K562 (cell line): ENCODE measurements around the gene STOM. TPM values are rescaled to one million over a fixed set of nuclear protein-coding genes. Genes with fewer than 3 reads are reported as not detected.
A peak's percentile ranks its signal among the peaks of the same experiment; 100 is the strongest.

Experiments used
- ATAC-seq: fragments of 200-7000 bp; cut with Tn5 transposase; 3 replicates; pipeline ENCODE4 v1.9.1; 2020; ENCODE audit warnings: moderate library complexity
- BruUV-seq: library from RNA; stranded (reverse); fragments of 400-500 nt; replicated peaks from 2 replicates; lab custom pipeline; 2021; lab: Mats Ljungman, UMichigan
- CTCF ChIA-PET: fragments of 300-600 bp; formaldehyde crosslinking; extraction: SDS; loops from one replicate; lab custom pipeline; 2021; ENCODE audit warnings: low intra/inter-chr PET ratio; lab: Yijun Ruan, JAX
- POLR2A ChIA-PET: fragments of 300-600, 350-650 bp; sonication (Branson Sonifier 250); formaldehyde crosslinking; extraction: SDS; loops from one replicate; lab custom pipeline; 2021; ENCODE audit warnings: antibody characterized with exemption, inconsistent platforms; lab: Yijun Ruan, JAX
- DNase-seq, 4 experiments: peaks; one replicate each; pipeline versions ENCODE4 v3.0.0 to v3.0.0-alpha.2; 2011 to 2018; ENCODE audit warnings: low spot score in 3 of 4, mixed read lengths in 3 of 4; ENCODE audit errors: extremely low read depth in 1 of 4
- FAIRE-seq: peaks from 2 replicates; lab custom pipeline; 2011; peaks lifted over from hg19 to GRCh38; lab: Jason Lieb, UNC
- H2AFZ ChIP-seq: 2 replicates; pipeline ENCODE4 v1.6.0; 2011; ENCODE audit warnings: low read depth, low read length, control low read depth, inconsistent platforms
- H3K27ac ChIP-seq: fragments of 200-600 bp; 3 replicates; pipeline ENCODE4 v1.8.0; 2011; ENCODE audit warnings: low read depth, mild to moderate bottlenecking, control low read depth, inconsistent platforms, low read length, moderate library complexity, mixed read lengths; ENCODE audit errors: extremely low read depth
- H3K27me3 ChIP-seq, 2 experiments: fragments of 300-600 bp in 1 of 2; 2 replicates in 1 of 2; 3 replicates in 1 of 2; pipeline versions ENCODE4 v1.6.0 to v1.8.0; 2011; ENCODE audit warnings: inconsistent platforms in 2 of 2, low read length in 2 of 2, mild to moderate bottlenecking in 1 of 2, mixed read lengths in 1 of 2, moderate library complexity in 1 of 2; ENCODE audit not compliant: control insufficient read depth in 2 of 2, insufficient read depth in 2 of 2
- H3K36me3 ChIP-seq: fragments of 300-600 bp; 3 replicates; pipeline ENCODE4 v1.8.0; 2011; ENCODE audit warnings: mild to moderate bottlenecking, low read length, inconsistent platforms; ENCODE audit not compliant: control insufficient read depth, insufficient read depth
- H3K4me1 ChIP-seq, 2 experiments: fragments of 200-600 bp in 1 of 2; replicated peaks in 1 of 2; 2 replicates in 1 of 2; 3 replicates in 1 of 2; pipeline versions ENCODE4 v1.5.1 to v1.8.0; 2011; ENCODE audit warnings: inconsistent platforms in 2 of 2, low read length in 2 of 2, mild to moderate bottlenecking in 1 of 2, mixed read lengths in 1 of 2, moderate library complexity in 1 of 2; ENCODE audit not compliant: control insufficient read depth in 2 of 2, insufficient read depth in 2 of 2
- H3K4me2 ChIP-seq: 2 replicates; pipeline ENCODE4 v1.6.1; 2011; ENCODE audit warnings: low read length, control low read depth, inconsistent platforms, mixed read lengths; ENCODE audit not compliant: insufficient read depth
- H3K4me3 ChIP-seq: fragments of 200-600 bp; sonication (generic), shearing (Covaris generic); 2 replicates; pipeline ENCODE4 v1.5.1; 2016; ENCODE audit warnings: control low read depth, inconsistent platforms
- H3K79me2 ChIP-seq: fragments of 200-600 bp; 3 replicates; pipeline ENCODE4 v1.8.0; 2011; ENCODE audit warnings: low read length, inconsistent platforms; ENCODE audit not compliant: control insufficient read depth, insufficient read depth
- H3K9ac ChIP-seq, 2 experiments: 2 replicates each; pipeline versions ENCODE4 v1.6.0 to v1.6.1; 2011; ENCODE audit warnings: low read depth in 2 of 2, low read length in 2 of 2, control low read depth in 1 of 2, inconsistent platforms in 1 of 2, mild to moderate bottlenecking in 1 of 2, mixed read lengths in 1 of 2; ENCODE audit not compliant: insufficient read depth in 1 of 2
- H3K9me1 ChIP-seq: one replicate; pipeline ENCODE4 v1.6.0; 2011; ENCODE audit warnings: inconsistent platforms, mild to moderate bottlenecking, low read length, moderate library complexity; ENCODE audit not compliant: control insufficient read depth, insufficient read depth
- H3K9me3 ChIP-seq: replicated peaks from 2 replicates; pipeline ENCODE4 v1.5.1; 2011; ENCODE audit warnings: low read depth, low read length, inconsistent platforms; ENCODE audit not compliant: control insufficient read depth, insufficient read depth
- H4K20me1 ChIP-seq: replicated peaks from 2 replicates; pipeline ENCODE4 v1.6.1; 2011; ENCODE audit warnings: low read length, inconsistent platforms, mixed read lengths; ENCODE audit not compliant: control insufficient read depth, insufficient read depth
- OTX1 ChIP-seq: fragments of 450-650 bp; formaldehyde crosslinking; IDR thresholded peaks from 2 replicates; pipeline ENCODE4 v1.4.0; 2022; ENCODE audit warnings: mild to moderate bottlenecking
- ZBTB33 ChIP-seq: sonication (generic); formaldehyde crosslinking; IDR thresholded peaks from 2 replicates; pipeline ENCODE4 v1.8.1; 2023; ENCODE audit warnings: mild to moderate bottlenecking, missing genetic modification reagents
- ZNF511 ChIP-seq: sonication (generic); formaldehyde crosslinking; IDR thresholded peaks from 2 replicates; pipeline ENCODE4 v1.8.0; 2022; ENCODE audit warnings: mild to moderate bottlenecking, missing genetic modification reagents
- WGBS: fragments of 100-300 bp; shearing (Covaris generic); methylation state at CpG from one replicate; pipeline ENCODE4 v1.1.6; 2016; ENCODE audit warnings: low coverage, mixed read lengths; ENCODE audit not compliant: insufficient coverage; ENCODE audit errors: missing lambda C conversion rate; 5-methylcytosine and 5-hydroxymethylcytosine counted together
- in situ Hi-C: fragments of 300-500 bp; cut with MboI; formaldehyde crosslinking; loops from 4 replicates; pipeline ENCODE4 v1.15.0; 2018; ENCODE audit warnings: inconsistent platforms, mixed read lengths
- intact Hi-C: fragments of 100-400 bp; cut with micrococcal nuclease; formaldehyde crosslinking; loops from 2 replicates; pipeline ENCODE4 v1.14.2; 2022
- polyA plus RNA-seq, 8 experiments: library from polyadenylated mRNA; depleted of rRNA in 4 of 8; stranded (reverse) in 5 of 8; unstranded in 3 of 8; fragments of >200 nt; fragmentation: Nextera tagmentation in 2 of 8; fragmentation: Illumina TruSeq in 1 of 8; extraction: Ambion mirVana in 2 of 8; extraction: Trizol in 1 of 8; gene quantifications; 2 replicates each; pipeline versions ENCODE4 v1.2.1 to v1.2.3, GENCODE V29; 2011 to 2014; ENCODE audit warnings: inconsistent platforms in 1 of 8, missing spikeins in 1 of 8
- total RNA-seq, 7 experiments: library from RNA; depleted of rRNA in 6 of 7; stranded (reverse); fragments of >200 nt in 6 of 7; fragmentation: Illumina TruSeq in 2 of 7; extraction: Trizol in 2 of 7; gene quantifications; 2 replicates each; pipeline versions ENCODE4 v1.2.1 to v1.2.3, GENCODE V29; 2011 to 2021; ENCODE audit warnings: low replicate concordance in 1 of 7

The STOM gene
- total and polyA plus RNA-seq, 9 of the 15 experiments (the other 6 are each of a cell fraction or from before 2014, with no cell fraction given) = 23.2 to 140 (median 43.9) TPM

GRCh38 chr9:121321016-121321503 is 49.0 kb downstream of the STOM start:
- no peaks in the 10 kb centered on the region for H3K9me3 ChIP-seq
- POLR2A ChIA-PET = interaction anchor here (0.6 to 1.3 kb wide), 2 partner anchors 33 to 72 kb away, joined by 3 to 4 read pairs; no protein-coding TSS in a partner anchor
- no peaks in the 10 kb centered on the region for H3K9me1 ChIP-seq
- intact Hi-C loops (loop anchor here (2.0 to 10.0 kb wide), 3 partner anchors 34 to 576 kb away; partner anchors contain the start of gene STOM), in situ Hi-C loops (no loop called here)
- H3K36me3 ChIP-seq = no peaks in the 10 kb centered on the region
- DNase-seq = no peak
- CTCF ChIA-PET = interaction anchor here (0.7 to 4.1 kb wide), 6 partner anchors 54 to 214 kb away, joined by 3 to 107 read pairs (median 5); no protein-coding TSS in a partner anchor
- ATAC-seq = no peak
- no peaks in the 10 kb centered on the region for H4K20me1 ChIP-seq
- WGBS = 67% methylated on average over 9 of the region's 10 CpGs
- no peak overlapping the region for H3K27ac ChIP-seq
- H3K4me1 ChIP-seq = peaks cover 0 to 7% of the 10 kb centered on the region in 2 experiments; a peak in 2 of 5 replicates
- H2AFZ ChIP-seq = no peak overlapping the region
- H3K4me3 ChIP-seq = no peak overlapping the region
- no peaks in the 10 kb centered on the region for H3K27me3 ChIP-seq
- TF ChIP-seq ZBTB33 (CRISPR knock-in tag) = peak; percentile 90
- TF ChIP-seq OTX1 (CRISPR knock-in tag) = no peak
- TF ChIP-seq ZNF511 (CRISPR knock-in tag) = 0 out of 2 replicates have a peak, but pooled peaks have one; percentile 65
- TF ChIP-seq, all 486 proteins: peak for 2
- no peak for FAIRE-seq
- H3K79me2 ChIP-seq = no peaks in the 10 kb centered on the region
- H3K9ac ChIP-seq = no peak overlapping the region
- no peak overlapping the region for H3K4me2 ChIP-seq
- BruUV-seq = no TSS peak
